Measurements from ENCODE around the gene C11orf86.
"Not testable (repeated sequence)": the region's sequence is repeated elsewhere in the genome, so short reads cannot be mapped to it uniquely, and the experiment has no call there.

C11orf86 gene, protein sequence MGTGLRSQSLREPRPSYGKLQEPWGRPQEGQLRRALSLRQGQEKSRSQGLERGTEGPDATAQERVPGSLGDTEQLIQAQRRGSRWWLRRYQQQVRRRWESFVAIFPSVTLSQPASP

DNA sequence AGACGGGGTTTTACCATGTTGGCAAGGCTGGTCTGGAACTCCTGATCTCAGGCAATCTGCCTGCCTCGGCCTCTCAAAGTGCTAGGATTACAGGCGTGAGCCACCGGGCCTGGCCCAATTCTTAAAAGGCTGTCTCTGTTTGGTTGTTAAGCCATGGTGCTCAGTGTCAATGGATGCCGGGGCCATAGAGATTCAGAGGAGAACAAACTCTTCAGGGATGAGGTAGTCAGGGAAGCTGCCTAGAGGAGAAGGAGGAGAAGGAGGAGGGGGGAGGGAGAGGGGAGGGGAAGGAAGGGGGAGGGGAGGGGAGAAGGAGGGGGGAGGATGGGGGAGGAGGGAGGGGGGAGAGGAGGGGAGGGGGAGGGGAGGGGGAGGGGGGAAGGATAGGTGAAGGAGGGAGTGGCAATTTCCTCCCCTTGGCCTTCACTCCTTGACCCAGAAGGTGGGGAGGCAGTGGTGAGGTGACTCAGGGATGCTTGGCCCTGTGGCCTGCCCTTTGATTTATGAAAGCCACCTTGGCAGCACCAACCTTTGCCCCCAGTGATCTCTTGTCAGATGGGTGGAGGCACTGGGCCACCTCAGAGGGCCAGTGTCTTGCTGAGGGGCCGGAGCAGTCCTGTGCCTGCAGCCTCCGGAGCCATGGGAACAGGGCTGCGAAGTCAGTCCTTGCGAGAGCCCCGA, at the start of gene C11orf86:
Gene C11orf86 (plus strand): TSS at position 581 of the 681 bp plus-strand sequence. CDS start 59 bp downstream, at position 640.
- DNase-seq (ENCODE audit: low read depth in 2 of 2): no peak

DNA sequence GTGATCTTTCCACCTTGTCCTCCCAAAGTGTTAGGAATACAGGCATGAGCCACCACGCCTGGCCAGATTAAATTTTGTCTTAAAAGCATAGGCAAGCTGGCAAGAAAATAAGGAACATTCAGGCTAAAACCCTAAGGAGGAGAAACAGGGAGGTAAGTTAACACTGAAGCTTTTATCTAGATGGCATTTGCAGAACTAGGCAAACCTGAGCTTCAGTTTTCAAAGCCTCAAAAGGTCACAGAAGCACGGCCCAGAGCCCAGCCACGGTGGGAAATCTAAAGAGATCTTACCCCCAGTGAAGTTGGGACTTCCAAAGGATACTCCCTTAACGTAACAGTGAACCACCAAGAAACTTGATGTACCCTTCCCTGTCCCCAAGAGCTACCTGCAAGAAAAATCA, 45.4 kb upstream of the C11orf86 start:
- DNase-seq (ENCODE audit: low read depth in 2 of 2): no peak

DNA sequence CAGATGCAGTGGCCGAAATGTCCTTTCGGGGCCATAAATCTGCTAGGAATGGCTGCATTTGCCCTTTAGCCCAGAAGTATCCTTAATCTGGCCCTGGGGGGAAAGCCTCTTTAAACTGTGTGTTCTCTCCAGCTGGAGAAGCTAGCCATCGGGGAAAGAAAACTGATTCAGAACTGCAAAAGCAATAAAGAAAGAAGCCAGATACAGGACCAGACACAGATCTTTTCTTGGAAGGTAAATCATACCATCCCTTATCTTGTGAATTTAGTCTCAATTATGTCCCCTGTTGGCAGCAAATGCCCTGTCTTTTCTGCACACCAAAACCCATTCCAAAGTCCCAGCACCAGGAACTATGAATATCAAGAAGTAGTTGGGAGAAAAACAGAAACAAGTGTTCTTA, 42.6 kb upstream of the C11orf86 start:
- DNase-seq (ENCODE audit: low read depth in 2 of 2): no peak

DNA sequence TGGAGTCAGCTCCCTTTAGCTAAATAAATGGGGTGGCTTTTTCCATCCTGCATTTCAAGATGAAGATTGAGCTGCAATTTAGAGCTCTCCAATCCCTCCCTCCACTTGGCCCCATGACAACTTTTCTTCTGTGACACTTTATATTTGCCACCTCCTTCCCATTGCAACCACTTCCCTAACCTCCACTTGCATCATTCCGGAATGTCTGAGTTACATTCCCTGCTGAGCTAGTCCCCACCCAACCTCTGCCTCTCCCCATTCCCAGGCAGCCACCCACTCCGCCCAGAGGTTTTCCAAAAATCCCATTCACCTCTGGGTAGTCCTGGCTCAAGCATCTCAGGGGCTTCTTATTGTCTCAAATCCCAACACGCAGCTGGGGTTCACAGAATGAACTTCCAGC, 41.6 kb upstream of the C11orf86 start:
- no peak for DNase-seq (ENCODE audit: low read depth in 2 of 2)

DNA sequence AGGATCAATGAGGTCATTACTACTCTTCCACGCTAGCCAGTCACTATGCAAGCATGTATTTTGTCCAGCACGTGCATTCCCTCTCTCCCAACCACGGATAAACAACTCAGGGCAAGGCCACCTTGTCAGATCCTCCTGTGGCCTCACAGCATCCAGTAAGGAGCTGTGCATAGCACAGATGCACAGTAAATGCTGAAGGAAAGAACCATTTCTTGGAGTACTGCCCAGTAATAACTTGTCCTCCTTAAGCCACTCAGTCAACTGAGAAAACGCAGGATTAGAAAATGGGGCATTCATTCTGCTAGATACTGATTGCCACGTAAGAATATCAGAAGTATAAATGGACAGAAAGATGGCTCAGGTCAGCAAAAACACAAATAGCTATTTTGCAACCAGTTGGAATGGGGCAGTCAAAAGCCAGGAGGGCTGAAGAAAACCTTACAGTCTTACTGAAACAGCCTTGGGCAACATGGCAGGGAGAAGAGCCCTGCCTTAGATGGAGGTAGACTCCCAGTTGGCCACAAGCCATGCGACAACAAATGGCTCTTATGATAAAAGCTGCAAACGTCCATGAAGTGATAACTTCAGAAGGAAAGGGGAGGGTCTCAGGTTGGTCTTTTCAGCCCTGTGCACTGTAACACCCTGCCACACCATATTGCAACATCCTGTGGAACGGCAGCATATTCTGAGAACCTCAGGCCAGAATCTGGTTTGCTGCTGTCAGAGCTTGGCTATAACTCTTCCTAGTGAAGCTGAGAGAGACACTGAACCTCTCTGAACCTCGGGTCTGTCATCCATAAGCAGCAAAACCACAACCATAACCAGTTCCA, 39.9 kb upstream of the C11orf86 start:
- no peak for DNase-seq (ENCODE audit: low read depth in 2 of 2)

DNA sequence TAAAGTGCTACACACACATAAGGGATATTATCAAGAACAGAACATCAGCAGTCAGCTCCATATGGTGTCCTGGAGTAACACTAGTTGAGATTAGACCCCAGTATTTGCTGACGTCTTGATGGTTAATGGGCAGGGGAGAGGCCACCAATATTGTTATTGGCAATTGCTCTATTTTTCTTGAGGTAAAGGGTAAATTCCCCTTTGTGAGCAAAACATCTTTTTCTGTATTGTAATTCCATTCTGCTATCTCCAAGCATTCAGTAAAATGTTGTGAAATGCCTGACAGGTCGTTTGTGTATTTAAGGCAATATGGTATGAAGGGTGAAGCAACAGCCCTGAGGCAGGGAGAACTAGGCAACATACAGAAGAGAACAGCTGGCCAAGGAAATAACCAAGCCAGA, 38.8 kb upstream of the C11orf86 start:
- DNase-seq (ENCODE audit: low read depth in 2 of 2): no peak

DNA sequence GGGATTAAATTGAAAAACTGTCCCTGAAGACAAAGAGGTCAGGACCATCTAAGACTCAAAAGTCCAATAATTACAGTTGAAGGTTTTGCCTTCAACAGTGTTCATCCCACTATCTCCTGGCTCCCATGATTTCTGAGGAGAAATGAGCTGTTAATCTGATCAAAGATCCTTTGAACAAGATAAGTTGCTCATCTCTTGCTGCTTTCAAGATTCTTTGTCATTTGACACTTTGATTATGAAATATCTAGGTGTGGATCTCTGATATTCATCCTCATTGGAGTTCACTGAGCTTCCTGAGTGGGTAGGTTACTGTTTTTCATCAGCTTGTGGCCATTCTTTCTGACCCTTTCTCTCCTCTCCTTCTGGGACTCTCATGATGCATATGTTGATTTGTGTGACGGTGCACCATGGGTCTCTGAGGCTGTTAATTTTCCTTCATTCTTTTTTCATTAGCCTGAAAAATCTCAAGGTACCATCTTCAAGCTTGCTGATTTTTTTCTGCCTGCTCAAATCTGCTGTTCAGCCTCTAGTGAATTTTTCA, 37.8 kb upstream of the C11orf86 start:
- no peak for DNase-seq (ENCODE audit: low read depth in 2 of 2)

DNA sequence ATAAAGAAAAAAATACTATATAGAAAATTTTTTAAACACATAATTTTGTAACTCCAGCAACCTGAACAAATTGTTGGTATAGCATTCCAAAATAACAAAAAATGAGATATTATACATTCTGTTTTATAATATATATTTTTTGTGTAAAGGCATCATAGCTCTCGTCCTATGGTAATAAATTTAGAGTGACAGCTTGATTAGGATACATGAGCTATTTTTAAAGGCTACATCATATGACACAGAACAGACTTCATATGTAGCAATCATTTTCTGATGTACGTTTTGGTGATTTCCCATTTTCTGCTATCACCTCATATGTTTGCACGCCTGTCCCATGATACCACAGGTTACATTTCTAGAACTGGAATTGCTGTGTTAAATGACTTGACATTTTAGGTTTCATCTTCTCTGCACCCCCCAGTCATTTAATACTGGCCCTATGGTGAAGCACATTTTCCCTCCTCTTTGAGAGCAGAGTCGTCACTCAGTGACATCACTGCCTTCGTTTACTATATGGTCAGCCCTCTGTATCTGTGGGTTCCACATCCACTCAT, 36.4 kb upstream of the C11orf86 start:
- no peak for DNase-seq (ENCODE audit: low read depth in 2 of 2)

DNA sequence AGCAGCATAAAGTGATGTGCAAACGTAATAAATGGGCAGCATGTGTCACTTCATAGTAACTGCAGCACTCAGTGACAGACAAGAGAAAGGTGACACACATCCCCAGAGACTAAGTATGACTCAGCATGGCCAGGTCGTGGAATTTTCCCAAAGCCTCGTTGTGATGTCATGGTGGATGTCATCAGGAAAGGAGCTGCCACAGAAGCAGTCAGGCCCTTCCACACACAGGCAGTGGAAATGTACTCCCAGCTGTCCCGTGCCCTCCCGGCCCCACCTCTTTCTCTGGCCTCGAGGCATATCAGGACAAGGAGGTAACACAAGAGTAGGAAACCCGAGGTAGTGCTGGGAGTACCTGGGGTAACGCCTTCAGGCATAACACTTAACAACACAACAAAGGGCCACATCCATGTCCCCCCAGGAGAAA, 25.0 kb upstream of the C11orf86 start:
- DNase-seq (ENCODE audit: low read depth in 2 of 2): no peak

DNA sequence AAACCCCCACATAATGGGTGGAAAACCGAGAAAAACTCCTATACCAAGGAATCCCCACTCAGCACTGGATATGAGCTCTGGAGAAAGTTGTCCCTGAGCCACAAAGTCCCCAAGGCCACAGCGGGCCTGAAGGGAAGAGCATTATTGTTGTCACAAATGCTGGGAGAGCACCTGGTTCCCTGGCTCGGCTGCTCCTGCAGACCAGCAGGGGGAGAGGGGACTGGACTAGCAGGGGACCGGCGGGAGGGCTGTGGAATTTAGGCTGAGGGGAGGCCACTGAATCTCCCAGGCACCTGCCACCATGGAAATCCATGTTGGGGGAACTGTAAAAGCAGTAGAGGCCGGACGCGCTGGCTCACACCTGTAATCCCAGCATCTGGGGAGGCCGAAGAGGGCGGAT, 24.0 kb upstream of the C11orf86 start:
- no peak for DNase-seq (ENCODE audit: low read depth in 2 of 2)

DNA sequence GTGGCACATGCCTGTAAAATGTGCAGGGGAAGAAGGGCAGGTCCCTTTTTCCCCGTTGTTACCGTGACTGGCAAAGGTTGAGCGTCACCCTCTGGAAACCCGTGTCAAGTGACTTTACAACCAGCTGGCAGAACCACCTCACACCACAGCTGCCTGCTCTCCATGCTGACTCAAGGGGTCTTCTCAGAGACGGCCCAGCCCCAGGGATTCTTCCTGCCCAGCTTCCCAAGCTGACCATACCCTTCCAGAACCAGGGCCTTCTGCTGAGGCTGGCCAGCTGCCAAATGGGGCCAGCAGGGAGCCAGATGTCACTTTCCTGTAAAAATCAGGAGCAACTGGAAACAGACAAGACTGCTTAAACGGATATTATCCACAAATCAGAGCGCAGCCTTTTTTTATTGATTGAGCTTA, 23.2 kb upstream of the C11orf86 start:
- no peak for DNase-seq (ENCODE audit: low read depth in 2 of 2)

DNA sequence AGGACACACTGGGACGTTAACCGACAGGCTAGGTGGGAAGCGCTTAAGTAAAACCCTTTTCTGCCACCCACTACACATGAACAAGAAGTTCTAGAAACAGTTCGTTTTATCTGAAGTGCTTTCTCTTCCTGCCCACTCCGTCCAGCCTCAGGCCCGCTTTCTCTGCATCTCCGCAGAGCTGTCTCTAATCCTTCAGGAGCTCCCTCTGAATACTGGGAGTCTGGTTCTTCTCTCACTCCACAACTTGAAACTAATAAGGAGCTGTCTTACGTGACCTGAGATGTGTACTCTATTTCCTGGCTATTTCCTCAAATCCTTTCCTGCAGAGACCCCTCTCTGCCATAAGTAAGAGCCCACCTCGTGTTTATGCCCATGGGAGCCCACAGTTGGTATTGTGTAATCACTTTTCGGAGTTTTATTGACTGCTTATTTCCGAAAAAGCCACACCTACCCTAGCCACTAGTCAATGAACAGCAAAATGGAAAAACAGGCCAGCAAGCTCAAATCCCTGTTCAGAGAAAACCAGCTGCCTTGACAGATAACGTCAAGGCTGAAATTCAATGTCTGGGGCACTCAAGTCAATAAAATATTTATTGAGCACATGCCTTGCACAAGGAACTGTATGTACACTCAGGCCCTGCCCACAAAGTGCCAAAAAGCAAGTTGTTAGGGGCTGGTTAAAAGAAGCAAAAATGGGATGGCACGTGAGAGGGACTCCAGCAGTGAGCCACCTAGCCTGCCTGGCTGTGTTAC, 21.8 kb upstream of the C11orf86 start:
- DNase-seq (ENCODE audit: low read depth in 2 of 2): no peak

DNA sequence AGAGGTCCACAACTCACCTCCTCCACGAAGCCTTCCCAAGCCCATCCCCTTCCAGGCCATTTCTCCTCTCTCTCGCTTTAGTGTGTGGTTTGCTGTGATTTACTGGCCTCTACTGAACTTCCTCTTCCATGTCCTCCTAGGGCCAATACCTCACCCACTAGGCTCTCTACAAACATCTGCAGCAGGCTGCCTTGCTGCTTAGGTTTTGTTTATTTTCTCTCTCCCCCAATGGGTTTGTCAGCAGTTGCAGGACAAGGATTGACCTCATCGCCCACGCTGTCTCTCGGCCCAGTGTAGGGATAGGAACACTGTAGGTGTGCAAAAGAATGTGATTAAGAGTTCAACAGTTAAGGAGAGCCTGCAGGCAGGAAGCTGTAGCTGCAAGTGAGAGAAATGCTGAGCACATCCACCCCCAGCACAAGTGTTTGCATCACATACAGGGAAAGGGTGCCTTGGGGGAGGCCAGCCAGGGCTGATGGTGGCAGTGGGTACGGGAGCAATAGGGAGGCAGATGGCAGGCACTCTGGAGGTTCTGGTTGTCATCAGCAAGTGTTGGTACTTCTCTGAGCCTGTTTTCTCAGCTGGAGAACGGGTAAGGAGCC, 18.3 kb upstream of the C11orf86 start:
- DNase-seq (ENCODE audit: low read depth in 2 of 2): no peak

DNA sequence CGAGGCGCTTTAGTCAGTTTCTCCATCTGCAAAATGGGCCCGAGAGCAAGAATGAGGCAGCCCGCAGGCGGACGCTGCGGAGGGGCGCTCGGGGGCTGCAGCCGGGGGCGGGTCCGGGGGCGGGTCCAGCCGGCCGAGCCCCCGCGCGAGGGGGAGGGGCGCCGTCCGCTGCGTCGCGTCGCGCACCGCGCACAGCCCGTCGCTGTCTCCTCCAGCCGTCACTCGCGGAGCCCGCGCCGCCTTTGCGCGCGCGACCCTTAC, 17.2 kb upstream of the C11orf86 start:
- DNase-seq (ENCODE audit: low read depth in 2 of 2): no peak

DNA sequence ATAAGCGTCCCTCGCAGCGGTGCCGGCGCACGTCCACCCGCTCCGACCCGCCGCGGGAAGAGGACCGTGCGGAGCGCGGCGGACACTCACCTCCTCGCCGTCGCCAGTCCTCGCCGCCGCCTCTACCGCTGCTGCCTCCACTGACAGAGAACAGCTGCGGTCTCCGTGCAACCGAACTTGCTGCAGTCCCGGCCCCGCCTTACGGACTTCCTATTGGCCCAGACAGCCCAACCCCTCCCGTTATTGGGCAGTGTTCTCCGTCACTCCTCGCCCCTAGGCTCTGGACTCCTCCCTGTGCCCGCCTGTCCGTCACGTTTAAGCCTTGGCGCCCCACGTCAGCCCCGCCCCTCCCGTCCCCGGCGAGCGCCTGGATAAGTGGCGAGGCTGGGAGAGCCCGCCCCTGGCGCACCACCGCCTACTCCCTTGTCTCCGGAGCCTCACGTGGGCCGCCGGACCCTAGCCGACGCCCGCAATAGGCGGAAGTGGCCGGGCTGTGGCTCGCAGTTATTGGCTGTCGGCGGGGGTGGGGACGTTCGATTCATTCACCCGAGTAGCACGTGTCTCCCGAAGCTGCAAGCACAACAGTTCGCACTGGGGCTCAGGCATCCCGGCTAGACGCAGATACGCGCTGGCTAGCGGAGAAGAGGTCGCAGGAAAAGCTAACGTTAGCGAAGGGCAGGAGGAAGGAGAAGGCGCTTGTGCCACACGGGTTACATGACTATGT, 16.7 kb upstream of the C11orf86 start, which contains the start of gene PC:
Gene PC (minus strand): TSS at position 152 of the 724 bp plus-strand sequence. CDS start 86,224 bp downstream, outside the sequence.
- peak; percentile 96 to 98 for DNase-seq (ENCODE audit: low read depth in 2 of 2)

DNA sequence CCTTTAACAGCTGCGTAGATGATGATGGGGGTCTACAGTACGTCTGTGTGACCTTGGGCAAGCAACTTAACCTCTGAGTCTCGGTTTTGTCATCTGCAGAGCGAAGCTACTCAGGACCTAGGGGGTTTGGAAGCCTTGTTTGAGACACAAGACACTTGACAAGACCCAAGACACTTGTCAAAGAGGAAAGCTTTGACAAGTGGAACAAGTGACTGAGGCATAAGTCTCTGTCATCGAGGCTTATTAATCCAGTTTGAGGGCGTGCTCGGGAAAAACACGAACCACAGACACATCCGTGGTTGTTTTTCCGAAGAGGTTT, 16.2 kb upstream of the C11orf86 start:
- DNase-seq (ENCODE audit: low read depth in 2 of 2): no peak

DNA sequence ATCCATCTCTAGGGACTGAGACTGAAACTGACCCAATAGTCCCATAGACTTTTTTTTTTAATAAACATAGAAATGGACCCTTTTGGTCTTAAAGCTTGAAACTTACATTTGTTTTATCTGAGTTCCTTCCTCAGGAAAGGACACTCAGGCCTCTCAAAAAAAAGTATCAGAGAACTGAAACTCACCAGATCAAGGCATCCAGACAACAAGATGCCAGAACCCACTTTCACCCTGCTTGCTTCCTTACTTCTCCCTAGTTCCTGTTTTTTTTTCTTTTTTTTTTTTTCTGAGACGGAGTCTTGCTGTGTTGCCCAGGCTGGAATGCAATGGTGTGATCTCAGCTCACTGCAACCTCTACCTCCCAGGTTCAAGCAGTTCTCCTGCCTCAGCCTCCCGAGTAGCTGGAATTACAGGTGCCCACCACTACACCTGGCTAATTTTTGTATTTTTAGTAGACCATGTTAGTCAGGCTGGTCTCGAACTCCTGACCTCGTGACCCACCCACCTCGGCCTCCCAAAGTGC, 13.4 kb upstream of the C11orf86 start:
- DNase-seq (ENCODE audit: low read depth in 2 of 2): not testable (repeated sequence)

DNA sequence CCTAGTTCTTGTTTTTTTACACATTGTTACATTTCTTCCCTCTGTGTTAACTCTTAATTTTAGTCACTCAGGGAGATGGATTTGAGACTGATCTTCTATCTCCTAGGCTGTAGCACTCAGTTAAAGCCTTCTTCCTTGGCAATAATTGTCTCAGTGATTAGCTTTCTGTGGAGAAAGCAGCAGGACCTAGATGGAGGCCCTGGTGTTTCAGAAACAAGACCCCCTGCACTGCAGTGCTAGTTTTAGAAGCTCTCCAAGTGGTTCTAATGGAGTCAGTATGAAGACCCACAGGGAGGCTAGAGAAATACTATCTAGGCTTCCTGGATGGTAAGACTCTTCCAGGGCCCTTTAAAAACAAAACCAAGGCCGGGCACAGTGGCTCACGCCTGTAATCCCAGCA, 12.9 kb upstream of the C11orf86 start:
- DNase-seq (ENCODE audit: low read depth in 2 of 2): no peak

DNA sequence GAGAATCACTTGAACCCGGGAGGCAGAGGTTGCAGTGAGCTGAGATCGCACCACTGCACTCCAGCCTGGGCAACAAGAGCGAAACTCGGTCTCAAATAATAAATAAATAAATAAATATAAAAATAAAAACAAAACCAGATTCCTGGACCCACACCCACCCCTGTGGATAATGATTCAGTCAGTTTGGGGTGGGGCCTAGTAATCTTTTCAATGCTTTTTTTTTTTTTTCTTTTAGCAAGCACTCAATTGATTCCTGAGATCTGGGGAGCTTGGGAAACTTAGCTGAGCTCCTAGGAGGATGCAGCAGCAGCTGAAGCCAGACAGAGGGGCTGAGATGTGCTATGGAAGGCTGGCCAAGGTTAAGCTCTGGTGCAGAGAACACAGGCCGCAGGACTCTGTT, 12.3 kb upstream of the C11orf86 start:
- no peak for DNase-seq (ENCODE audit: low read depth in 2 of 2)

DNA sequence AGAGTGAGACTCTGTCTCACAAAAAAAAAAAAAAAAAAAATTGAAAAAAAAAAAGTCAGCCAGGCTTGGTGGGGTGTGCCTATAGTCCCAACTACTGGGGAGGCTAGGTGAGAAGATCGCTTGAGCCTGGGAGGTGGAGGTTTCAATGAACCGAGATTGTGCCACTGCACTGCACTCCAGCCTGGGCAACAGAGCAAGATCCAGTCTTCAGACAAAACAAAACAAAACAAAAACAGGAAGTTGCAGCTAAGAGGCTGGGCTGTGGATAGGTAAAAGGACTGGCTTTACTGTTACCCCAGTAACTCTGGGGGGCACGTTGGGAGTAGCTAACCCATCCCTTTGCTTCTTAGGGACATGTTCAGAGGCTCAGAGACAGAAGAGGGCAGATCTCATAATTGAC, 10.6 kb upstream of the C11orf86 start:
- DNase-seq (ENCODE audit: low read depth in 2 of 2): no peak

DNA sequence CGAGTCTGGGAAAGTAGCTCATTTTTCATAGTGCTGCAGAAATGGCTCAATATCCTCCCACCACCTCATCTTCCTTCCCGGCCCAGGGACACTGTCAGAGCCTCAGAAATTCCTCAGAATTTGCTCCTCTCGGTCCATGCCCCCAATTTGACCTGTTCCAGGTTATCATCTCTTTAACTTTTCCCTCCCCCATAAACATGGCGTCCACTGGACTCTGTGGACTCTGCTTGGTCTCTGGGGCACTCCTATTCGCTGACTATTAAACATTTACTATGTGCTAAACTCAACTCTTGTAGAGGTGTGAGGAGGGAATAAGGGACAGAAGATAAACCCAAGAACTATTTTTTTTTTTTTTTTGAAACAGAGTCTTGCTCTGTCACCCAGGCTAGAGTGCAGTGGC, 8.8 kb upstream of the C11orf86 start:
- DNase-seq (ENCODE audit: low read depth in 2 of 2): no peak

Measured in stimulated activated CD8-positive, alpha-beta memory T cell treated with anti-CD3 and anti-CD28 coated beads, Interleukin-2, amount 100 ng/mL, for 48 hours (primary cell).